HG03439 (cell line): ENCODE results near the gene PANK4.
"Not testable (repeated sequence)": the region's sequence is repeated elsewhere in the genome, so short reads cannot be mapped to it uniquely, and the experiment has no call there.

Experiments used
- ATAC-seq: cut with Tn5 transposase; IDR thresholded peaks from one replicate; pipeline ENCODE4 v1.9.1; 2021; ENCODE audit warnings: mild to moderate bottlenecking, moderate library complexity; ENCODE audit not compliant: unreplicated experiment

The PANK4 gene

DNA sequence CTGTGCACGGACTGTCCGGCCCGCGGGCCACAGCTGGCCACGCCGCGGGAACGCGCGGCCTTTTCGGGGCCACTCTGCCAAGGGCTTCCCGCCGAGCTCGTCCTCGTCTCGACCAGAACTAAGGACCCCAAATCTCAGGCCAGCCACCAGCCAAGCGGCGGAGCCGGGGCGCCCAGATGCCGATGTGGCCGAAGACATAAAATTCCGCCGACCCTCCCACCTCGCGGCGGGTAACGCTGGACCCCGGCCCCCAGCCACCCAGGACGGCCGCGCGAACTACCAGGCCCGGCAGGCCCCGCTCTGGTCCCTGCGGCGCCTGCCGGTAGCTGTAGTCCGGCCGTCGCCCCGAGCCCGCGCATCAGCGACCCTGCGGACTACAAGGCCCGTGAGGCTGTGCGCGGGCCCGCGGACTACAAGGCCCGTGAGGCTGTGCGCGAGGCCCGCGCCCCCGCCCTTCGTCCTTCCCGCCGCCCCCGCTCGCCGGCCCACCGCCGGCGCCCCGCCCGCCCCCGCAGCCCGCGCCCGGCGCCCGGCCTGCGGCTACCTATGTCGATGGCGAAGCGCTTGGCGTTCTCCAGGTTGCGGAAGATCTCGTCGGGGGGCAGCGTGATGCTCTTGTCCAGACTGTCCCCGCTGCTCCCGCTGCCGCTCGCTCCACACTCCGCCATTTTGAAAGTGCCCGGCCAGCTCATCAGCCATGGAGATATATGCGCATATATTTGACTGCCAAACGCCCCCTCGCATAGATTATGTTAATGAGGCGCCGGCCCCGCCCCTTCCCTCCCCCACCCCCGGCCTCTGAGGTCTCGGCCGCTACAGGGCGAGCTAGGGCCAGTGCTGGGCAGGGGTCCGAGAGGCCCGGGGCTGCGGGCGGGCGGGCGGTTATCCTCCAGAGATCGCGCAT, at the start of gene PANK4:
Gene PANK4 (minus strand): TSS at position 677 of the 904 bp plus-strand sequence. CDS start 9 bp downstream, at position 668.
- ATAC-seq, result peak; percentile 78

DNA sequence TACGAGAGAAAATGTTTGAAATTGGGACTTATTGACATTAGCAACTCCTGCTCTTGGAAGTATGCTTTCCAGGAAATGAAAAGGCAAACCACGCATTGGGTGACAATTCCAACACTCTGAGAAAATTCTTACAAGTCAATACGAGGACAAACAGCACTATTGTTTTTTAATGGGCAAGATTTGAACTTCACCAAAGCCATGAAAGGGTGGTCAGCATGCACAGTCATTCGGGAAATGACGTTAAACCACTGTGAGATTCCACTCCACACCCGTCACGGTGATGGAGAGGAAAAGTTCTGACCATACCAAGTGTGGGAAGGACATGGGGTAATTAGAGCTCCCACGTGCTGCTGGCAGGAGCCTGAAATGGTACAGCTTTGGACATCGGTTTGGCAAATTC, 48.0 kb upstream of the PANK4 start:
- no peak for ATAC-seq

DNA sequence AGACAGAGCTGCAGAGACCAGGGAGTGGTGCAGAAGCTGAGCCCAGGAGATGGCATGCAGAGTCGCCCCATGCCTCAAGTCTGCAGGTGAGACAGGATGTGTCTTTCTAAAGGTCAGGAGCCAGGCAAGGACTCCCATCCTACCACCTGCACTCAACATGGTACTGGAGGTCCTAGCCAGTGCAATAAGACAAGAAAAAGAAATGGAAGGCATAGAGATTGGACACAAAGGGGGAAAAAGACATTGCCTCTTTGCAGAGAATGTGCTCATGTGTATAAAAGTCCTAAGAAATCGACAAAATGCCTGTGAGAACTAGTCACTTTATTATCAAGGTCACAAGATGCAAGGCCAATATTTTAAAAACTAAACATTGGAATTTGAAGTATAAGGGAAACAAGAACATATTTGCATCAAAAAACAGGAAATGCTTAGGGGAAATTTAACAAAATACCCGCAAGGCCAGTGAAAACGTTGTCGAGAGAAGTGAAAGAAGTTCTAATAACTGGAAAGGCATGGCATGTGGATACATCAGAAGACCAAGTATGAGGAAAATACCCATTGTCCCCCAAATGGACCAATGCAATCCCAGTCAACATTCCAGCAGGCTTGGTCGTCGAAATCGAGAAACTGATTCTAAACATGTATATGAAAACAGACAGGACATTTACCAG, 47.0 kb upstream of the PANK4 start:
- no peak for ATAC-seq

DNA sequence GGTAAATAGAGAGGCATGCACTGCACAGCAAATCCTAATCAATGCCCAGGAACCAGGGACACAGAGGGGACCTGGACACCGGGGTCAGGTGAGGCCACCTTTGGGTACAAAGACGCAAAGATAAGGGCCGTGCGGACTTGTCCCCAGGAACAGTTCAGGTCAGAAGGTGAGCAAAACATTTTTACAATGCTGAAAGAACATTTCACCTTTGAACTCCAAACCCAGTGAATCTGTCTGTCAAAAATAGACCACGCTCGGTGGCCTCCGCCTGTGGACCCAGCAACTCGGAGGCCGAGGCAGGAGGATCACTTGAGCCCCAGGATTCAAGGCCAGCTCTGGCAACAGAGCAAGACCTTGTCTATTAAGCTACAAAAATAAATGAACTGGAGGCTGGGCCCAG, 45.0 kb upstream of the PANK4 start:
- ATAC-seq, result no peak

DNA sequence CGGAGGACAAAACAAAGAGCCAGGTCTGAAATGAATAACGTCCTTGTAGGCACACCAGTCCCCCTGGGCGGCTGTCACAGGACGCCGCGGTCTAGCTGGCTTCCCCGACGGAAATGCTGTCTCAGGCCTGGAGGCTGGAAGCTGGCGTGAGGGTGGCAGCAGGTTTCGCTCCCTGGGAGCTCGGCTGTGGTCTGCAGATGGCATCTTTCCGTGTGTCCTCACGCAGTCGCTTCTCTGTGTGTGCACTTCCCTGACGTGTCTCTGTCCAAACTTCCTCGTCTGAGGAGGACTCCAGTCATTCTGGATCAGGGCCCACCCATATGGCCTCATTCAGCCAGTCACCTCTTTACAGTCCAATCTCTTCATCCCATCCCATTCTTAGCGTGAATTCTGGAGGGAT, 43.9 kb upstream of the PANK4 start:
- ATAC-seq, result no peak

DNA sequence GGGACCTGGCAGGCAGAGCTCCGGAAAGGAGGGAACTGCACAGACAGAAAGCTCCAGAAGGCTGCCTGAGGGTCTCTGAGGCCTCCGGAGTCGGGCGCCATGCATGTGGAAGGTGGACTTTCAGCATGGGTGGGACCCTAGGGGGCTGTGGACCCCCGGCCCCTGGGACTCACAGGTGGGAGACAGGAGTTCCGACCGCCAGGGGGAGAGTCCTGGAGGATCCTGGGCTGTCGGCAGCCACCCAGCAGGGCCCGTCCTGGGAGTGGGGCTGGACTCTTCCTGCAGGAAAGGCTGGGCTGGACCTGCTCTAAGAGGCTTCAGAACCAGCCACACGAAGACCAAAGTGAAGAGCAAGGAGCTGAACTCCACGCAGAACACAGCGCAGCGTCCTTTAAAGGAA, 43.3 kb upstream of the PANK4 start:
- not testable (repeated sequence) for ATAC-seq

DNA sequence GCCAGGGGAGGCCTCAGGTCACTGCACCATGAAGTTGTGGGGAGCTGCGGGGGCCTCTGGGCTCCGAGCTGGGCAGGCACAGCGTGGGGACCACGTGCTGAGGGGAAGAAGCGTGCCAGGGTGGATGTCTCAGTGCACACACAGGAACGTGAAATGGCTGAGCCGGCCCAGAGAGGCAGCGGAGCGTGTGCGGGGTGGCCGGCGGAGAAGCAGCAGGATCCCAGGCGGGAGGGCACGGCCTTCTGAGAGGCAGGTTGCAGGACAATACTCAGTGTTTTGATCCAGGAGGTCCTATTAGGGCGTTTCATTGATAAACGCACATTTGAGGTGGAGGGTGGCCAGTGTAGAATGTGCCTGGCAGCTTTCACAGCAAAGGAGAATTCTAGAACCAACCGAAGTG, 42.7 kb upstream of the PANK4 start:
- no peak for ATAC-seq

DNA sequence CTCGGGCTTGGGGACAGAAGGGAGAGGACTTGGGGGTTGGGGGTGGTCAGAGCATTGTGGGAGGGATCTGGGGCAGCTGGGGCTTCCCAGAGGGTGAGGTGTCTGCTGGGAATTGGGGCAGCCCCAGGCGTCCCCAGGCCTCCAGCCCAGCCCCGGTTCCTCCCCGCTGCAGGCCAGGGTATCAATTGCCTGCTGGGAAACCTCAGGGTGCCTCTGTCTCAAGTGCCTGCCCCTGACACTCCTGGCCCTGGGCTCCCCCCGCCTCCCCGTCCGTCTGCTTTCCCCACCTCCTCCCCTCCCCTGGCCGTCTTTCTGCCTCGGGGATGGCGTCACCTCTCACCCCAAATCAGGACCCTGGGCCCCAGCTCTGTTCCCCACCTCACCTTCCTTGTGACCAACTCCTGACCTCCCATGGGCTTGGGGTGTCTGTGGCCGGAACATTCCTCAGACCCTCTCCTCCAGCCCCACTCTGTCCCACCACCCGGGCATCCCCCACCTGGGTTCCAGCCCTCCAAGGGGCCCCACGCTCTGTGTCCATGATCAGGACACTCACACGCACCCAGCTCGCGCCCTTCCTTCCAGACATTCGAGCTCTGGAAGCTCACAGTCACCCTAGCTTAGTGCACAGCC, 41.9 kb upstream of the PANK4 start:
- not testable (repeated sequence) for ATAC-seq

DNA sequence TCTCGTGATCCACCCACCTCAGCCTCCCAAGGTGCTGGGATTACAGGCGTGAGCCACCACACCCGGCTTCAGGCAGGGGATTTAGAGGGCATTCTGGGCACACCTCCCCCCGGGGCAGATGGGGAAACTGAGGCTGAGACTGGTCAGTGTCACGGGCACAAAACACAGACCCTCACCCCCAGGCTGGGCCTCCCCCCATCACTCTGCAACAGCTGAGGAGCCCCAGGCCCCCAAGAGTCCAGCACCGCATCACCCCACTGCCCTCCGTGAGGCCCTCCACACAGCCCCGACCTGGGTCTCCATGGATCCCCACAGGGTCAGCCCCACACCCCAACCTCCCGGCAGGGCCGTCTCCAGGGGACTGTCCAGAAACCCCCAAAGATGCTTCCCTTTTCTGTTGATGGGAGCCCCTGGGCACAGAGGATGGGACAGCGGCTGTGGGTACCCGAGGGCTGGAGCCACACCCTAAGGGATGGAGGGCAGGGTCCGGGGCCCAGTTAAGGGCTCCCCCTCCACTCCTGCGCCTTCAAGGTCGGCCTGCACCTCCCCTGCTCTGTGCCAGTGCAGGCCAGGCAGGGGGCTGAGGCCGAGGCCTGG, 40.8 kb upstream of the PANK4 start:
- ATAC-seq, result no peak

DNA sequence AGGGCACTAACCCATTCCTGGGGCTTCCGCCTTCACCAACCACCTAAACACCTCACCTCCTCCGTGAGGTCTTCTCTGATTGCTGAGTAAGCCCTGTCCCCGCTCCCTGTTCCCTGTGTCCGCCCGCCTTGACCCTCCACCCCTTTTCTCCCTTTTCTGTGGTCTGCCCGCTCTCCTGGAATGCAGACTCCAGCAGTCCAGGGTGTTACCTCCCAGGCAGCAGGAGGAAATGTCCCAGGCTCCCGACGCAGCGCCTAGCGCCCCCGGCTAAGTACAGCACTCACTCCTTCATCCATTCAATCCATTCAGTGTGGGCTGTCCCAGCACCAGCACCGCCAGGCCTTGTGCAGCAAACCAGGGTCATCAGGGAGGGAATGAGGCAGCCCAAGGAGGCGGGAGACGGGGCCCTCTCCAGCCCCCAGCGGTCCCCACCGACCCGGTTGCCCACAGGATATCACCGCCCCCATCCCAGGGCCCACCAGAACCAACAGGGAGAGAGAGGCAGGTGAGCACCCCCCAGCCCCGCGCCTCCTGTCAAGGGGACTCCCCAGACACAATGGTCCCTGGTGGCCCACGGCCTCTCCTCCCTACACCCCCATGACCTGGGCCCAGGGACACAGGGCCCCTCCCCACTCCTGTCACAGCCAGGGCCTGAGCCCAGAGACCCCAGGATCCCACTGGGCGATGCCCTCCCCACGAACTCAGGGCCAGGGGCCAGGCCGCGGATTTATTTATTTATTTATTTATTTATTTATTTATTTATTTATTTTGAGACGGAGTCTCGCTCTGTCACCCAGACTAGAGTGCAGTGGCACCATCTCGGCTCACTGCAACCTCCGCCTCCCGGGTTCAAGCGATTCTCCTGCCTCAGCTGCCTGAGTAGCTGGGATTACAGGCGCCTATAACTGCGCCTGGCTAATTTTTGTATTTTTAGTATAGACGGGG, 40.0 kb upstream of the PANK4 start:
- ATAC-seq, result no peak

DNA sequence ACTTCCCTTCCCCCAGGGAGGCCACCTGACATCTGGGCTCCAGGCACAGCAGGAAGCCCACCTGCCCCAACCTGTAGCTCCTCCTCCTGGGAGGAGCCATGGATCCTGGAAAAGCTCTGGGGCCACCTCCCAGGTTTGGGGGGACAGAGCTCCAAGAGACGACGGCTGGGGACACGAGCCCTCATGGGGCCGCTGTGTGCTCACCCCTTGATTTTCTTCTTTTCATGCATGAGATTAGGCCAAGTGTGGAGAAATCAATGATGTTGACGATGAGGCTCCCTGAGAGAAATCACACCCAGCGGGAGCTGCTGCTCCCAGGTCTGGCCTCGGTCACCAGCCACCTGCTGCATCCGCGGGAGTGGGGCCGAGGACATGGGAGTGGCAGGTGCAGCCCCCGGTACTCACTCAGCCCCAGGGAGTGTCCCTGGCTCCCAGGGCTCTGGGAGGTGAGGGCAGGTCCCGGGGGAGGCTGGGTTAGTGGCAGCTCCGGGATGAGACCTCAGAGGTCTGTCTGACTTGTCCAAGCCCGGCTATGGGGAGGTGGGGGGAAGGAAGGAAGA, 38.5 kb upstream of the PANK4 start:
- ATAC-seq, result no peak

DNA sequence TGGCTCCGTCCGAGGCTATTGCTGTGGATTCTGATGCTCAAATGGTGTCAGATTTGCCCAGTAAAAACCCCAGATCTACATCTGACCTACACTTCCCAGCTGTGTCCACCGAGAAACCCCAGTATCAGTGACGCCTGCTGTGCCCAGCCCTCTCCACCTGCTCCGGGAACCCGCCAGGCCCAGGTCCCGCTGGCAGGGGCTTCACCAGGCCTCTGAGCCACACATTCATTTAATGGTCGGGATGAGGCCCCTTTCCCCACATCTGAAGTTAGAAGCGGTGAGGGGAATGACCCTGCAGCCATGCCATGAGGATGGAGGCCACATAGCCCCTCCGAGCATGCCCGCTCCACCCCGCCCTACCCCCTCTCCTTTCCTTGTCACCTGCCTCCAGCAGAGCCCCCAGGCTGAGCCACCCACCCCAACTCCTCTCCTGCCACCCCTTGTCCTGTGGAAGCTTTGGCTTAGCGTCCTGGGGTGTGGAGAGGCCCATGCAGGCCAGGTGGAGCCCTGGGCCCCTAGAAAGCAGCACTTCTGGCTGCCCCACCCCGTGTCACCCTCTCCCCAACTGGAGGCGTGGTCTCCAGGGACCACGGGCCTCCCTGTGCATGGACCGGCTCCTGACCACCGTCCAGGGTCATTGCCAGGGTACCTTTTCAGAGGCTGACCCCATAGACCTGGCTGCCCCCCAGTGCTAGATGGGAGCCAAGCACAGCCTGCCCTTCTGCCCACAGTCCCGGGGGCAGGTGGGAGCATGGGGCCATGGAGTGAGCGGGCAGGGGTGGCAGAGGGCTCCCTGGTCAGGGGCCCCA, 37.8 kb upstream of the PANK4 start:
- ATAC-seq, result no peak

DNA sequence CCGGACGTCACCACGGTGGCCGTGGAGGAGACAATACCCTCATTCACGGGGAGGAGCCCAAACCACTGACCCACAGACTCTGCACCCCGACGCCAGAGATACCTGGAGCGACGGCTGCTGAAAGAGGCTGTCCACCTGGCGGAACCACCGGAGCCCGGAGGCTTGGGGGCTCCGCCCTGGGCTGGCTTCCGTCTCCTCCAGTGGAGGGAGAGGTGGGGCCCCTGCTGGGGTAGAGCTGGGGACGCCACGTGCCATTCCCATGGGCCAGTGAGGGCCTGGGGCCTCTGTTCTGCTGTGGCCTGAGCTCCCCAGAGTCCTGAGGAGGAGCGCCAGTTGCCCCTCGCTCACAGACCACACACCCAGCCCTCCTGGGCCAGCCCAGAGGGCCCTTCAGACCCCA, 36.8 kb upstream of the PANK4 start:
- ATAC-seq, result no peak

DNA sequence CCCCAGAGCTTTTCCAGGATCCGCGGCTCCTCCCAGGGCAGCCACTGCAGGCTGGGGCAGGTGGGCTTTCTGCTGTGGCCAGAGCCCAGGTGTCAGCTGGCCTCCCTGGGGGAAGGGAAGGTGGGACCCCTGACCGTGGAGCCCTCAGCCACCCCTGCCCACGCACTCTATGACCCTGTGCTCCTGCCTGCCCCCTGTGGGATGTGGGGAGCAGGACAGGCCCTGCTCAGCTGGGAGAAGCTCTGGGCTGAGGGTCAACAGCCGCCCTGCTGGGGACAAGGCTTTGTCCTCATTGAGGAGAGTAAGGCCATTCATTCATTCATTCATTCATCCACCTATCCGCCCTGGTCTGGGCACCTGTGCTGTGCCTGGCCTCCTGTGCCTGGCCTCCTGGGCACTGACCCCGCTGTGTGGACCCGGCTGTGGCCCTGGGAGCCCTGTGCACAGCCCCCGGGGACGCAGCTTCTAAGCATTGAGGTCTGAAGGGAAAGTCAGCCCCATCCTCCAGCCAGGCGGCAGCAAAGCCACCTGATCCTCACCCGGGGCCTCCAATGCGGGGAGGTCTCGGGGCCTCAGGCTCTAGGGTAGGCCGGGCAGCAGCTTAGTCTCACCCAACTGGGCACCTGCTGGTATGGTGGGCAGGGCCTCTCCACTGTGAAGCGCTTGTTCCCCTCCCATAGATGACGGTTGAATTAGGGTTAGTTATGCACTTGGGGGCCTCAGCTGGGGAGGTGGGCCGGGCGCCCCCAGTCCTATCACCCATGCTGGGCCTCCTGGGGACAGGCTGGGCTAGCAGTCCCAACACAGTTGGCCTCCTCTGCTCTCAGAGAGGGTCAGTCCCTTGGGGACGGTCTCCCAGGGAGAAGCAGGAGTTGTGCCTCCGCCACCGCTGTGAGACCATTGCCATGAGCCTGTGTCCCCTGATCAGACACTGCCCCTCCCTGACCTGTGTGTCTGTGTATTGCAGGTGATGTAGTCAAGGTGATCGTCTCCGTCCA, 35.8 kb upstream of the PANK4 start:
- no peak for ATAC-seq

DNA sequence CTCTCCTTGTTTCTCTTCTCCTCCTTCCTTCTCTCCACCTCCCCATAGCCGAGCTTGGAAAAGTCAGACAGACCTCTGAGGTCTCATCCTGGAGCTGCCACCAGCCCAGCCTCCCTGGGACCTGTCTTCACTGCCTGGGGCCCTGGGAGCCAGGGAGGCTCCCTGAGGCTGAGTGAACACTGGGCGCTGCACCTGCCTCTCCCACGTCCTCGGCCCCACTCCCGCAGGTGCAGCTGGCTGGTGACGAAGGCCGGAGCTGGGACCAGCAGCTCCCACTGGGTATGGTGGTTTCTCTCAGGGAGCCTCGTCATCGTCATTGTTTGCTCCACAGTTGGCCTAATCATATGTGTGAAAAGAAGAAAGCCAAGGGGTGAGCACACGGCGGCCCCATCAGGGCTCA, 35.0 kb upstream of the PANK4 start:
- ATAC-seq, result no peak

DNA sequence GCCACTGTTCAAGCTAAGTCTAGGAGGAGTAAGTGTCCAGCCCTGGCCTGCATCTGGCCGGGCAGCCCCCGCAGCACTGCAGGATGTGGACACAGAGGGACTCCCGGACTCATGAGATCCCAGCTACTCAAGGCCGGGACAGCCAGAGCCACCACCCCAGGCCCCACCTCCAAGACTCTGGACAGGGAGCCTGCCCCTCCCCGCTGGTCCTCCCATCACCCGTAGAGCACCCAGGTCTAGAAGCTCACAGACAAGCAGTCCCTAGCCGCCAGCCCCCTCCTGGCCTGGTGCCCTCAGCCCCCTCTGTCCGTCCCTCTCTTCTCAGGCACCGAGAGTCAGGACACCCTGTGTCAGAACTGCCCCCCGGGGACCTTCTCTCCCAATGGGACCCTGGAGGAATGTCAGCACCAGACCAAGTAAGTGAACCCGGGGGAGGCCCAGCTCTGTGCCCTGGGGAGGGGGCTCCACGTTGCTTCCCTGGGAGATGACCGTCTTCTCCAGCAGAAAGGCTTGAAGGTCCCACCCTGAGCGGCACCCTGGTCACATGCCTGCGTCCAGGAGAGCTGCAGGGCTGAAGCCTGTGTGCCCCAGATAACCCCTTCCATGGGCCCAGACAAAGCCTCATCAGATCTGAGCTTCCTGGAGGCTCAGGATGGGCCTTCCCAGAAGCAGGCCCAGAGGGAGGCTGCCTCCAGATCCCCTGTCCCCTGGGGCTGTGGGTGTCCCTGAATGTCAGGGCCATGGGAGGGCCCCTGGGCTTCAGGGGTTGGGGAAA, 34.1 kb upstream of the PANK4 start:
- no peak for ATAC-seq
